VCaP (cell line): ENCODE data around the gene KRTAP4-11.
"Not testable (repeated sequence)": the region's sequence is repeated elsewhere in the genome, so short reads cannot be mapped to it uniquely, and the experiment has no call there.

Experiments
- H3K27ac ChIP-seq: fragments of 450-650 bp; 2 replicates; pipeline ENCODE4 v1.5.1; 2017
- TF ChIP-seq, protein P1 (sequence below): fragments of 450-650 bp; conservative IDR thresholded peaks from 2 replicates; pipeline ENCODE4 v1.5.1; 2017; ENCODE audit warnings: mild to moderate bottlenecking, moderate library complexity

The KRTAP4-11 gene

DNA sequence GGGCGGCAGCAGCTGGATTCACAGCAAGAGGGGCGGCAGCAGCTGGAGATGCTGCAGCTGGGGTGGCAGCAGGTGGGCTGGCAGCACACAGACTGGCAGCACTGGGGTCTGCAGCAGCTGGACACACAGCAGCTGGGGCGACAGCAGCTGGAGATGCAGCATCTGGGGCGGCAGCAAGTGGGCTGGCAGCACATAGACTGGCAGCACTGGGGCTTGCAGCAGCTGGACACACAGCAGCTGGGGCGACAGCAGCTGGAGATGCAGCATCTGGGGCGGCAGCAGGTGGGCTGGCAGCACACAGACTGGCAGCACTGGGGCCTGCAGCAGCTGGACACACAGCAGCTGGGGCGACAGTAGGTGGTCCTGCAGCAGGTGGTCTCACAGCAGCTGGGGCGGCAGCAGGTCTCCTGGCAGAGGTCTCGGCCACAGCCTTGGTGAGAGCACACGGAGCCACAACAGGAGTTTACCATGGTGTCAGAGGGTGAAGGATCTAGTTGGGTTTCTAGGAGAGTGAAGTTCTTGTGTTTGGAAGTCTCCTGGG is at the start of gene KRTAP4-11:
TSS of gene KRTAP4-11 (minus strand) at position 528 of the 541 bp plus-strand sequence. CDS start at position 470, 58 bp downstream.
- H3K27ac ChIP-seq, result not testable (repeated sequence)

DNA sequence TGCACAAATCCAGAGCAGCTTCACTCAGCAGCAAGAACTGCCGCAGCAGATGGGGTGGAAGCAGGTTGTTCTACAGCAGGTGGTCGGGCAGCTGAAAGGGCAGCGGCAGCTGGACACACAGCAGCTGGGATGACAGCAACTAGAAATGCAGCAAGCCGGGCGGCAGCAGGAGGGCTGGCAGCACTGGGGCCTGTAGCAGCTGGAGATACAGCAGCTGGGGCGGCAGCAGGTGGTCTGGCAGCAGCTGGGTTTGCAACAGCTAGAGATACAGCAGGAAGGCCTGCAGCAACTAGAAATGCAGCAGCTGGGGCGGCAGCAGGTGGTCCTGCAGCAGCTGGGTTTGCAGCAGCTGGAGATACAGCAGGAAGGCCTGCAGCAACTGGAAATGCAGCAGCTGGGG is 49.4 kb upstream of the KRTAP4-11 start:
- TF ChIP-seq, protein P1, sequence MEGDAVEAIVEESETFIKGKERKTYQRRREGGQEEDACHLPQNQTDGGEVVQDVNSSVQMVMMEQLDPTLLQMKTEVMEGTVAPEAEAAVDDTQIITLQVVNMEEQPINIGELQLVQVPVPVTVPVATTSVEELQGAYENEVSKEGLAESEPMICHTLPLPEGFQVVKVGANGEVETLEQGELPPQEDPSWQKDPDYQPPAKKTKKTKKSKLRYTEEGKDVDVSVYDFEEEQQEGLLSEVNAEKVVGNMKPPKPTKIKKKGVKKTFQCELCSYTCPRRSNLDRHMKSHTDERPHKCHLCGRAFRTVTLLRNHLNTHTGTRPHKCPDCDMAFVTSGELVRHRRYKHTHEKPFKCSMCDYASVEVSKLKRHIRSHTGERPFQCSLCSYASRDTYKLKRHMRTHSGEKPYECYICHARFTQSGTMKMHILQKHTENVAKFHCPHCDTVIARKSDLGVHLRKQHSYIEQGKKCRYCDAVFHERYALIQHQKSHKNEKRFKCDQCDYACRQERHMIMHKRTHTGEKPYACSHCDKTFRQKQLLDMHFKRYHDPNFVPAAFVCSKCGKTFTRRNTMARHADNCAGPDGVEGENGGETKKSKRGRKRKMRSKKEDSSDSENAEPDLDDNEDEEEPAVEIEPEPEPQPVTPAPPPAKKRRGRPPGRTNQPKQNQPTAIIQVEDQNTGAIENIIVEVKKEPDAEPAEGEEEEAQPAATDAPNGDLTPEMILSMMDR, result no peak
- no peak overlapping the region for H3K27ac ChIP-seq

DNA sequence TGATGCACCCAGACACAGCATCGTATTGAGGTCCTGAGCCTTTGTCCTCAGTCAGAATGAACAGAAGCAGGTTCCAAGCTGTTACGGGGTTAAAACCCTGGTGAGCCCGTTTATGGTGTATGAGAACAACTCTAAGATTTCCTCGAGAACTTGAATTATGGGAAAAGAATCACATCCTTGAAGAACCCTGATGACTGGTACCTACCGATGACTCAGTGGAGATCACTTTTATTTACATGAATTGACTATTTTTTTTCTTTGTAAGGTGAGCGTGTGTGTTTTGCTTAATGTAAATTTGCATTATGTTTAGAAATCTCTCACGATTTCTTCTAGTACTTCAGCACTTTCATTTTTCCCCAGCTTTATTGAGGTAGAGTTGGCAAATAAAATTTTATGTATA is 45.7 kb upstream of the KRTAP4-11 start:
- no peak overlapping the region for H3K27ac ChIP-seq
- TF ChIP-seq, protein P1, result no peak

DNA sequence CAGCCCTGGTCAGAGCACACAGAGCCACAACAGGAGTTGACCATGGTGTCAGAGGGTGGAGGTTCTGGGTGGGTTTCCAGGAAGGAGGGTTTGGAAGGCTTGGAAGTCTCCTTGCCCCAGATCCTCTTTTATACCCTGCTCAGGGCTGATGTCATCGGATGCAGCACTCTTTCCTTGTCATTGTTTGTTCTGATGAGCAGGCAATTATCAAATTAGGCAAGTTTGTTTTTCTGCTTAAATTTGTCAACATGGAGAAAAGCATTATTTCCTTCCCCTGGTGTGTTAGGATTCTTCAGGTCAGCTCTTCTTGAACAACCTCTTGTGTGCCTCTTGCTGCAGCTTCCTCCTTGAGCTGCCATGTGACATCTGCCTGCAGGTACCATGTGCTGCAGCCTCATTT is 42.5 kb upstream of the KRTAP4-11 start, which contains the start of gene KRTAP4-4:
TSS of gene KRTAP4-4 (minus strand) at position 101 of the 400 bp plus-strand sequence. CDS start at position 44, 57 bp downstream.
- TF ChIP-seq, protein P1, result no peak
- H3K27ac ChIP-seq, result no peak within 1 kb of the TSS

DNA sequence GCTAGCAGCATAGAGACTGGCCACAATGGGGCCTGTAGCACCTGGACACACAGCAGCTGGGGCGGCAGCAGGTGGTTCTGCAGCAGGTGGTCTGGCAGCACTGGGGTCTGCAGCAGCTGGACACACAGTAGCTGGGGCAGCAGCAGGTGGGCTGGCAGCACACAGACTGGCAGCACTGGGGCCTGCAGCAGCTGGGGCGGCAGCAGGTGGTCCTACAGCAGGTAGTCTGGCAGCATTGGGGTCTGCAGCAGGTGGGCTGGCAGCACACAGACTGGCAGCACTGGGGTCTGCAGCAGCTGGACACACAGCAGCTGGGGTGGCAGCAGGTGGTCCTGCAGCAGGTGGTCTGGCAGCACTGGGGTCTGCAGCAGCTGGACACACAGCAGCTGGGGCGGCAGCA is 42.0 kb upstream of the KRTAP4-11 start:
- not testable (repeated sequence) for H3K27ac ChIP-seq

DNA sequence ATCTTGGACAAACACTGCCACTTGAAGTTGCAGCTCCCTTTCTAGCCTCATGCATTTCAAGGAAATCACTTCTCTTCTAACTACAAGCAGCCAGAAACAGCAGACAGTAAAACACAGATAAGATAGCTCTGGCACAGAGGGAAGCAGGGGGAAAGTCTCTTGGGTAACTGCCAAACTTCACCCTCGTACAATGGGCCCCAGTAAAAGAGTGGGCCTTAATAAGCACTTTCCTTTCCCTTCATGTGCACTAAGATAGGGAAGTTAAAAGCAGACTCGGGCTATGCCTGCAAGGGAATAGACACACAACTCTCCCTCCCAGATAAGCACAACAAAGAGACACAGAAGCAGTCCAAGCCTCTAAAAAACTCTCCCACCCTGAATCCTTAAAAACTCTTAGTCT is 35.7 kb upstream of the KRTAP4-11 start:
- TF ChIP-seq, protein P1, result no peak
- H3K27ac ChIP-seq, result no peak overlapping the region

DNA sequence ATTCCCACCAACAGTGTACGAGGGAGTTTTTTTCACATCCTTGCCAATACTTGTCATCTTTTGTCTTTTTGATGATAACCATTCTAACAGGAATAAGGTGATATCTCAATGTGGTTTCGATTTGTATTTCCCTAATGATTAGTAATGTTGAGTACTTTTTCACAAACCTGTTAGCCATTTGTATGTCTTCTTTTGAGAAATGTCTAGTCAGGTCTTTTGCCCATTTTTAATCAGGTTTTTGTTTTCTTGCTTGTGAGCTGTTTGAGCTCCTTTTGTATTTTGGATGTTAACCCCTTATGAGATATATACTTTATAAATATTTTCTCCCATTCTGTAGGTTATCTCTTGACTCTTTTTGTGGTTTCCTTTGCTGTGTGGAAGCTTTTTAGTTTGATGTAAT is 33.4 kb upstream of the KRTAP4-11 start:
- TF ChIP-seq, protein P1, result no peak

DNA sequence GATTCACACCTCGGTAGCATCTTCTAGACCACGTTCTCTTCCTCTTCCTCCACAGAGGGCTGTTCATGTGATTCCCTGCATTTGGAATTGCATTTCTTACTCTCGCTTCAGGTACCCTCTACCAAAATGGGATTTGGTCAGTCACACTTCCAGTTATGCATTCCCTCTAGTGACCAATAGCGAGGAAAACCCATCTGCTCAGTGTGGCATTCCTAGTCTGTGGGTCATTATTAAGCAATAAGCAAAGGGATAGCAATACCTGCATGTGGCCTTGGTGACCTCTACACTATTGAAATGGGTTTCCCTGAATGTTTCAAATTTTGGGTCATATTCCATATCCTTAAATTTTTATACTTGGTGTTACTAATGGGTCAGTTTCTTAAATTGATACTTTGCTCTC is 31.9 kb upstream of the KRTAP4-11 start:
- TF ChIP-seq, protein P1, result no peak
- no peak overlapping the region for H3K27ac ChIP-seq

More for the DNA sequence above, 33.4 kb upstream of the KRTAP4-11 start:
- H3K27ac ChIP-seq, result no peak overlapping the region

DNA sequence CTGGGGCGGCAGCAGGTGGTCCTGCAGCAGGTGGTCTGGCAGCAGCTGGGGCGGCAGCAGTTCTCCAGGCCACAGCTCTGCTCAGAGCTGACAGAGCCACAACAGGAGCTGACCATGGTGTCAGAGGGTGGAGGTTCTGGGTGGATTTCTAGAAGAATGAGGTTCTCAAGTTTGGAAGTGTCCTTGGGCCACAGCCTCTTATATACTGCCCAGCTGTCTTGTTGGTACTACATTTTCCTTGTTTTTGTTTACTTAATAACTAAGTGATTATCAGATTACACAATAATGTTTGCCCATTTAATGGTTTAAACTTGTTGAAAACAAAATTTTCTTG is 31.4 kb upstream of the KRTAP4-11 start, which contains the start of gene KRTAP4-5:
TSS of gene KRTAP4-5 (minus strand) at position 174 of the 334 bp plus-strand sequence. CDS start at position 116, 58 bp downstream.
- TF ChIP-seq, protein P1, result no peak
- H3K27ac ChIP-seq, result no peak within 1 kb of the TSS

DNA sequence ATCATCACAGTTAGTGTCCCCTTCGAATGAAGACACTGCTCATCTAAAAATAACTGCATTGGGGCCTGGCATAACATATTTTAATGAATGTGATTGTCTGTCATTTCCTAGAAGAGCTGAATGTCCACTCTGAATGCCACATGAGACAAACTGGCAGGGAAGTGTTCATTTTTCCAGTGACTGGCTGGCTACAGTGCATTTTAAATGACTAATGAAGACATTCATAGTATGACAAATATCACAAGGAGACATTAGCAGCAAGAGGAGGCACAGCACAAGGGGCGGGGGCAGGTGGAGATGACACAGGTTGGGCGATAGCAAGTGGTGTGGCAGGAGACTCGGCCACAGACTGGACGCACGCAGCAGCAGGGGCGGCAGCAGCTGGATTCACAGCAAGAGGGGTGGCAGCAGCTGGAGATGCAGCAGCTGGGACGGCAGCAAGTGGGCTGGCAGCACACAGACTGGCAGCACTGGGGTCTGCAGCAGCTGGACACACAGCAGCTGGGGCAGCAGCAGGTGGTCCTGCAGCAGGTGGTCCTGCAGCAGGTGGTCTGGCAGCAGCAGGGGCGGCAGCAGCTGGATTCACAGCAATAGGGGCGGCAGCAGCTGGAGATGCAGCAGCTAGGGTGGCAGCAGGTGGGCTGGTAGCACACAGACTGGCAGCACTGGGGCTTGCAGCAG is 30.9 kb upstream of the KRTAP4-11 start:
- not testable (repeated sequence) for H3K27ac ChIP-seq
